ENCODE data around the gene TSPAN16. TPM values are rescaled to one million over a fixed set of nuclear protein-coding genes. Genes with fewer than 3 reads are reported as not detected.

Gene TSPAN16
- total RNA-seq, 1 donor from 2014 or later, result not detected

DNA sequence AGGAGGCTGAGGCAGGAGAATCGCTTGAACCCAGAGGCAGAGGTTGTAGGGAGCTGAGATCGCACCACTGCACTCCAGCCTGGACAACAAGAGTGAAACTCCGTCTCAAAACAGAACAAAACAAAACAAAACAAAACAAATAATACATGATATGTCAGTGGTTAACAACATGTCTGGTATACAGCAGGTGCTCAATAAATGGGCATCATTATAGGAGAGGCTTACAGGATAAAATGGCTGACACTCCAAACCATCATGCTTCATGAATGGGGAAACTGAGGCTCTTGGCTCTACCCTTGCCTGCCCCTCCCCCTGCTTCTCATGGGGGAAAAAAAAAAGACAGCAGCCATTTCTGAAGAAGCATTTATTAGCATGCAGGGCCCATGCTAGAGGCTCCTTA, 46.5 kb downstream of the TSPAN16 start:
- no peaks in the 10 kb centered on the region for H3K36me3 Mint-ChIP-seq (ENCODE audit: insufficient read depth)
- no peaks in the 10 kb centered on the region for H3K27me3 Mint-ChIP-seq
- no peak overlapping the region for H3K27ac Mint-ChIP-seq
- TF ChIP-seq, protein P1, sequence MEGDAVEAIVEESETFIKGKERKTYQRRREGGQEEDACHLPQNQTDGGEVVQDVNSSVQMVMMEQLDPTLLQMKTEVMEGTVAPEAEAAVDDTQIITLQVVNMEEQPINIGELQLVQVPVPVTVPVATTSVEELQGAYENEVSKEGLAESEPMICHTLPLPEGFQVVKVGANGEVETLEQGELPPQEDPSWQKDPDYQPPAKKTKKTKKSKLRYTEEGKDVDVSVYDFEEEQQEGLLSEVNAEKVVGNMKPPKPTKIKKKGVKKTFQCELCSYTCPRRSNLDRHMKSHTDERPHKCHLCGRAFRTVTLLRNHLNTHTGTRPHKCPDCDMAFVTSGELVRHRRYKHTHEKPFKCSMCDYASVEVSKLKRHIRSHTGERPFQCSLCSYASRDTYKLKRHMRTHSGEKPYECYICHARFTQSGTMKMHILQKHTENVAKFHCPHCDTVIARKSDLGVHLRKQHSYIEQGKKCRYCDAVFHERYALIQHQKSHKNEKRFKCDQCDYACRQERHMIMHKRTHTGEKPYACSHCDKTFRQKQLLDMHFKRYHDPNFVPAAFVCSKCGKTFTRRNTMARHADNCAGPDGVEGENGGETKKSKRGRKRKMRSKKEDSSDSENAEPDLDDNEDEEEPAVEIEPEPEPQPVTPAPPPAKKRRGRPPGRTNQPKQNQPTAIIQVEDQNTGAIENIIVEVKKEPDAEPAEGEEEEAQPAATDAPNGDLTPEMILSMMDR (IDR thresholded peaks at IDR 0.05; ENCODE audit: unreplicated experiment), result no peak
- no peak overlapping the region for H3K4me3 Mint-ChIP-seq (ENCODE audit: low read depth)
- peaks cover 22% of the 10 kb centered on the region for H3K4me1 Mint-ChIP-seq (ENCODE audit: low read depth)
- H3K9me3 Mint-ChIP-seq (ENCODE audit: low read depth), result no peaks in the 10 kb centered on the region
- no peak for DNase-seq (ENCODE audit: low spot score, unreplicated experiment)

- peaks cover 13% of the 10 kb centered on the region for H3K4me1 Mint-ChIP-seq (ENCODE audit: low read depth)
- H3K9me3 Mint-ChIP-seq (ENCODE audit: low read depth), result peaks cover 3% of the 10 kb centered on the region
- H3K27ac Mint-ChIP-seq, result peak overlapping the region; percentile 97
- H3K27me3 Mint-ChIP-seq, result no peaks in the 10 kb centered on the region
- peak overlapping the region; percentile 95 for H3K4me3 Mint-ChIP-seq (ENCODE audit: low read depth)
- no peaks in the 10 kb centered on the region for H3K36me3 Mint-ChIP-seq (ENCODE audit: insufficient read depth)
- DNase-seq (ENCODE audit: low spot score, unreplicated experiment), result no peak
- TF ChIP-seq, protein P1 (IDR thresholded peaks at IDR 0.05; ENCODE audit: unreplicated experiment), result no peak
Observed at GRCh38 chr19:11345122-11345803, 49.3 kb downstream of the TSPAN16 start.

DNA sequence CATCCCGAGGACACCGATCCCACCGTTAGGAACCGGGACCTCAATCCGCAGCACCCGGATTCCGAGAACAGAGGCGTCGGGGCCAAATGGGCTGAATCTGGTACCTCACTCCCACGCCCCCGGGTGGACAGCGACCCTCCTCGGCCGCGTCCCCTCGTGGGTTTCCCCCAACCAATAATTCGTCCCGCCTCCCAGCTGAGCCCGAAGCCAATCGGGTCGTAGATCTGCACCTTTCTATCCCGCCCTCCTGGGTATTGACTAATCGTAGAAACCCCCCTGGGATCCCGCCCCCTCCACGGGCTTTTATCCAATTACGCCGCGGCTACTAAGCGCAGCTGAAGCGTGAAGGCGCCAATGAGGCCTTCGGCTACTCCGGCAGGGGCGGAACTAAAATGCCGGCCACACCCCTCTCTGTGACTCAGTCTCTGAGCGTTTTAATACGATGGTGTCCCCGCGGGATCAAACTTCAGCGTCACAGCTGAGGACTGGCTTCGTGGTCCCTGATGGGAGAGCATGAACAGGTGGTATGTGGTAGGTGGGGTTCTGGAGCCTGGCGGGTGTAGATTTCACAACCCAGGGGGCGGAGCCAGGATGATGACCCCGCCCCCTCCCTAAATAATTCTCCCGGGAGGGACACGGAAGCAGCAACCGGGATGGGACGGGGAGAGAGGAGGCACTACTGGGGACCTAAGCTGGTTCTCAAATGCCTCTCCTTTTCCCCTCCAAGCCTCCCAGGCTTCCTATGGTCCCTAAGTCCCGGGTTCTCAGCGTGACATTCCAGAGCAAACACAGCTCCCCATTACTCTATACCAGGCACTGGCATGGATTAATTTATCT, 50.4 kb downstream of the TSPAN16 start, which contains the start of the genes CCDC159 and TMEM205:
Gene CCDC159, plus strand, starts transcription at position 416 of the 837 bp plus-strand sequence. Its CDS starts 88 bp downstream, at position 504.
Gene TMEM205, minus strand, starts transcription at position 165 of the 837 bp plus-strand sequence. CDS start 649 bp downstream, outside the sequence.
- Mint-ChIP-seq H3K36me3 (ENCODE audit: insufficient read depth) (no peaks in the 10 kb centered on the region), H3K4me3 (ENCODE audit: low read depth) (peak within 1 kb of the TSS; percentile 95), H3K4me1 (ENCODE audit: low read depth) (peaks cover 13% of the 10 kb centered on the region), H3K27me3 (no peaks in the 10 kb centered on the region), H3K27ac (peak within 1 kb of the TSS; percentile 97), H3K9me3 (ENCODE audit: low read depth) (peaks cover 3% of the 10 kb centered on the region)
- DNase-seq (ENCODE audit: low spot score, unreplicated experiment), result peak; percentile 94
- TF ChIP-seq, protein P1 (IDR thresholded peaks at IDR 0.05; ENCODE audit: unreplicated experiment), result no peak

GRCh38 chr19:11347546-11348039, 51.6 kb downstream of the TSPAN16 start:
- H3K9me3 Mint-ChIP-seq (ENCODE audit: low read depth), result peaks cover 3% of the 10 kb centered on the region
- no peak for DNase-seq (ENCODE audit: low spot score, unreplicated experiment)
- peaks cover 13% of the 10 kb centered on the region for H3K4me1 Mint-ChIP-seq (ENCODE audit: low read depth)

More at GRCh38 chr19:11347546-11348039, 51.6 kb downstream of the TSPAN16 start:
- Mint-ChIP-seq H3K36me3 (ENCODE audit: insufficient read depth) (no peaks in the 10 kb centered on the region), H3K27me3 (no peaks in the 10 kb centered on the region), H3K4me3 (ENCODE audit: low read depth) (peak overlapping the region; percentile 95), H3K27ac (peak overlapping the region; percentile 97)
- TF ChIP-seq, protein P1 (IDR thresholded peaks at IDR 0.05; ENCODE audit: unreplicated experiment), result no peak
